Endothelial cell of umbilical vein (primary cell): ENCODE data around the gene ARL11. TPM values are rescaled to one million over a fixed set of nuclear protein-coding genes. Genes with fewer than 3 reads are reported as not detected.

ENCODE experiments used
- BruUV-seq: library from RNA; stranded (reverse); fragments of 400-500 nt; replicated peaks from 2 replicates; lab custom pipeline; 2021; lab: Mats Ljungman, UMichigan
- CTCF ChIA-PET: fragments of 300-600, 350-600 bp; sonication (Branson Sonifier 250); formaldehyde crosslinking; loops from one replicate; lab custom pipeline; 2021; ENCODE audit warnings: antibody characterized with exemption, inconsistent platforms; lab: Charles Lee
- POLR2A ChIA-PET: fragments of 300-600, 350-600 bp; sonication (Branson Sonifier 250); formaldehyde crosslinking; loops from one replicate; lab custom pipeline; 2021; ENCODE audit warnings: antibody characterized with exemption, inconsistent platforms; lab: Charles Lee
- DNase-seq: peaks from one replicate; pipeline ENCODE4 v3.0.0-alpha.2; 2011; ENCODE audit warnings: low read depth, low spot score
- FAIRE-seq: peaks from 2 replicates; lab custom pipeline; 2011; peaks lifted over from hg19 to GRCh38; lab: Jason Lieb, UNC
- H2AFZ ChIP-seq: 2 replicates; pipeline ENCODE4 v1.6.0; 2012; ENCODE audit warnings: low read depth, low read length, control low read depth, inconsistent platforms
- H3K27ac ChIP-seq: 2 replicates; pipeline ENCODE4 v1.5.1; 2011; ENCODE audit warnings: low read depth, mild to moderate bottlenecking, control low read depth, low read length, moderate library complexity; ENCODE audit not compliant: insufficient read depth
- H3K27me3 ChIP-seq, 2 experiments: 2 replicates each; pipeline versions ENCODE4 v1.6.0 to v1.6.1; 2011; ENCODE audit warnings: low read length in 2 of 2, mixed read lengths in 1 of 2; ENCODE audit not compliant: control insufficient read depth in 2 of 2, insufficient read depth in 2 of 2
- H3K36me3 ChIP-seq, 2 experiments: 2 replicates in 1 of 2; 3 replicates in 1 of 2; pipeline ENCODE4 v1.5.1; 2011; ENCODE audit warnings: low read length in 2 of 2, mild to moderate bottlenecking in 1 of 2, moderate library complexity in 1 of 2; ENCODE audit not compliant: control insufficient read depth in 2 of 2, insufficient read depth in 2 of 2; ENCODE audit errors: extremely low read depth in 1 of 2
- H3K4me1 ChIP-seq: 3 replicates; pipeline ENCODE4 v1.5.1; 2011; ENCODE audit warnings: mild to moderate bottlenecking, low read length; ENCODE audit not compliant: control insufficient read depth, insufficient read depth; ENCODE audit errors: extremely low read depth
- H3K4me2 ChIP-seq: 2 replicates; pipeline ENCODE4 v1.6.1; 2011; ENCODE audit warnings: low read length, control low read depth, mixed read lengths; ENCODE audit not compliant: insufficient read depth
- H3K4me3 ChIP-seq, 3 experiments: fragments of 200-600 bp in 1 of 3; sonication (generic), shearing (Covaris generic) in 1 of 3; replicated peaks in 1 of 3; 2 replicates each; pipeline ENCODE4 v1.5.1; 2011 to 2016; ENCODE audit warnings: control low read depth in 3 of 3, low read length in 3 of 3, mild to moderate bottlenecking in 2 of 3, inconsistent platforms in 1 of 3, low read depth in 1 of 3, moderate library complexity in 1 of 3; ENCODE audit not compliant: insufficient read depth in 1 of 3
- H3K79me2 ChIP-seq: 2 replicates; pipeline ENCODE4 v1.6.0; 2012; ENCODE audit warnings: low read length, inconsistent platforms; ENCODE audit not compliant: control insufficient read depth, insufficient read depth
- H3K9ac ChIP-seq: replicated peaks from 2 replicates; pipeline ENCODE3; 2011; ENCODE audit warnings: low read length, control low read depth; ENCODE audit not compliant: insufficient read depth; ENCODE audit errors: extremely low read depth
- H3K9me1 ChIP-seq: replicated peaks from 3 replicates; pipeline ENCODE4 v1.6.0; 2011; ENCODE audit warnings: mild to moderate bottlenecking, low read length; ENCODE audit not compliant: control insufficient read depth, insufficient read depth; ENCODE audit errors: extremely low read depth
- H3K9me3 ChIP-seq: replicated peaks from 2 replicates; pipeline ENCODE4 v1.5.1; 2012; ENCODE audit warnings: low read length, inconsistent platforms; ENCODE audit not compliant: control insufficient read depth, insufficient read depth
- H4K20me1 ChIP-seq: replicated peaks from 2 replicates; pipeline ENCODE3; 2011; ENCODE audit warnings: mild to moderate bottlenecking, low read length; ENCODE audit not compliant: control insufficient read depth, insufficient read depth; ENCODE audit errors: extremely low read depth
- CTCF ChIP-seq, 2 donors: IDR thresholded peaks; 1 replicate in 1 of 2; 2 replicates in 1 of 2; pipeline ENCODE4 v1.5.1; 2011; ENCODE audit warnings: low read length in 2 of 2, mild to moderate bottlenecking in 2 of 2, moderate library complexity in 2 of 2, control low read depth in 1 of 2, inconsistent platforms in 1 of 2, low read depth in 1 of 2; ENCODE audit not compliant: insufficient read depth in 1 of 2; ENCODE audit errors: extremely low read depth in 1 of 2
- EZH2 ChIP-seq: IDR thresholded peaks from 2 replicates; pipeline ENCODE4 v1.6.1; 2012; ENCODE audit warnings: borderline replicate concordance, low read depth, mild to moderate bottlenecking, moderate library complexity, low read length, inconsistent platforms; ENCODE audit not compliant: severe bottlenecking
- FOS ChIP-seq: IDR thresholded peaks from 2 replicates; pipeline ENCODE4 v1.6.1; 2011; ENCODE audit warnings: mild to moderate bottlenecking, low read length, moderate library complexity, borderline replicate concordance; ENCODE audit not compliant: insufficient read depth
- GATA2 ChIP-seq: IDR thresholded peaks from 2 replicates; pipeline ENCODE4 v1.7.0; 2011; ENCODE audit warnings: low read depth, mild to moderate bottlenecking, moderate library complexity, mixed read lengths, low read length; ENCODE audit not compliant: insufficient read length, insufficient read depth
- JUN ChIP-seq: IDR thresholded peaks from 2 replicates; pipeline ENCODE4 v1.6.1; 2011; ENCODE audit warnings: borderline replicate concordance, low read depth; ENCODE audit not compliant: insufficient read length, insufficient read depth
- MAX ChIP-seq: IDR thresholded peaks from 2 replicates; pipeline ENCODE4 v1.6.1; 2011; ENCODE audit not compliant: insufficient read depth, insufficient read length
- MYC ChIP-seq: IDR thresholded peaks from one replicate; pipeline ENCODE4 v1.6.1; 2011; ENCODE audit warnings: mild to moderate bottlenecking, low read depth, low read length
- POLR2A ChIP-seq: IDR thresholded peaks from 2 replicates; pipeline ENCODE4 v1.6.1; 2012; ENCODE audit warnings: low read depth, mild to moderate bottlenecking, control low read depth, low read length
- POLR2AphosphoS5 ChIP-seq: IDR thresholded peaks from 2 replicates; pipeline ENCODE4 v1.6.1; 2012; ENCODE audit warnings: low read depth, mild to moderate bottlenecking, control low read depth, low read length, moderate library complexity; ENCODE audit not compliant: insufficient read depth
- dilution Hi-C: fragments of 300-500 bp; cut with MboI; formaldehyde crosslinking; loops from one replicate; pipeline ENCODE4 v1.15.0; 2019; ENCODE audit warnings: low sequenced_read_pairs; ENCODE audit not compliant: extremely low pct_ligation_motif_present
- intact Hi-C: fragments of 100-400 bp; cut with micrococcal nuclease; formaldehyde crosslinking; loops from one replicate; pipeline ENCODE4 v1.10.0; 2022
- polyA plus RNA-seq, 4 experiments: library from polyadenylated mRNA; depleted of rRNA in 3 of 4; stranded (reverse) in 3 of 4; unstranded in 1 of 4; fragments of >200 nt; gene quantifications; 2 replicates each; pipeline versions ENCODE4 v1.2.1 to v1.2.3, GENCODE V29; 2011 to 2012; ENCODE audit warnings: missing spikeins in 1 of 4
- total RNA-seq: library from RNA; stranded (reverse); gene quantifications from 2 replicates; pipeline ENCODE4 v1.2.3, GENCODE V29; 2021

ARL11 gene
- total and polyA plus RNA-seq, 2 donors (not counting 3 experiments of a cell fraction or from before 2014, with no cell fraction given): 0.06 to 0.20 TPM

- Histone ChIP-seq H3K9me3 (no peaks in the 10 kb centered on the region), H3K9ac (peak overlapping the region; percentile 49), H3K36me3 (no peaks in the 10 kb centered on the region), H3K27ac (peak overlapping the region; percentile 79), H4K20me1 (no peaks in the 10 kb centered on the region), H3K9me1 (no peaks in the 10 kb centered on the region), H3K27me3 (no peaks in the 10 kb centered on the region), H3K4me3 (peak overlapping the region in 1 of 3 experiments; percentile 2), H3K4me2 (peak overlapping the region; percentile 59), H3K4me1 (peaks cover 15% of the 10 kb centered on the region), H3K79me2 (no peaks in the 10 kb centered on the region), H2AFZ (peak overlapping the region; percentile 84)
- ChIA-PET CTCF (interaction anchor here (0.7 to 2.3 kb wide), 4 partner anchors 9 to 320 kb away, joined by 3 to 8 read pairs (median 6); no protein-coding TSS in a partner anchor), POLR2A (no interaction called here)
- FAIRE-seq (no peak), DNase-seq (no peak)
- TF ChIP-seq CTCF (IDR thresholded peaks at IDR 0.05; ENCODE audit: extremely low read depth in 1 of 2, insufficient read depth in 1 of 2, low read depth in 1 of 2, low read length in 2 of 2) (no peak), FOS (no peak), JUN (no peak), POLR2A (no peak), MYC (no peak), GATA2 (no peak), POLR2AphosphoS5 (no peak), MAX (no peak), EZH2 (no peak)
- BruUV-seq: no TSS peak
- intact Hi-C loops (loop anchor here (1.0 kb wide), 2 partner anchors 14 to 33 kb away; no protein-coding TSS in a partner anchor), dilution Hi-C loops (no loop called here)
Measured at GRCh38 chr13:49616676-49617065, 11.6 kb upstream of the ARL11 start.
